Measurements from ENCODE around the gene ALOX12. TPM values are rescaled to one million over a fixed set of nuclear protein-coding genes. Genes with fewer than 3 reads are reported as not detected.
"Not testable (repeated sequence)": the region's sequence is repeated elsewhere in the genome, so short reads cannot be mapped to it uniquely, and the experiment has no call there.

The ALOX12 gene, protein sequence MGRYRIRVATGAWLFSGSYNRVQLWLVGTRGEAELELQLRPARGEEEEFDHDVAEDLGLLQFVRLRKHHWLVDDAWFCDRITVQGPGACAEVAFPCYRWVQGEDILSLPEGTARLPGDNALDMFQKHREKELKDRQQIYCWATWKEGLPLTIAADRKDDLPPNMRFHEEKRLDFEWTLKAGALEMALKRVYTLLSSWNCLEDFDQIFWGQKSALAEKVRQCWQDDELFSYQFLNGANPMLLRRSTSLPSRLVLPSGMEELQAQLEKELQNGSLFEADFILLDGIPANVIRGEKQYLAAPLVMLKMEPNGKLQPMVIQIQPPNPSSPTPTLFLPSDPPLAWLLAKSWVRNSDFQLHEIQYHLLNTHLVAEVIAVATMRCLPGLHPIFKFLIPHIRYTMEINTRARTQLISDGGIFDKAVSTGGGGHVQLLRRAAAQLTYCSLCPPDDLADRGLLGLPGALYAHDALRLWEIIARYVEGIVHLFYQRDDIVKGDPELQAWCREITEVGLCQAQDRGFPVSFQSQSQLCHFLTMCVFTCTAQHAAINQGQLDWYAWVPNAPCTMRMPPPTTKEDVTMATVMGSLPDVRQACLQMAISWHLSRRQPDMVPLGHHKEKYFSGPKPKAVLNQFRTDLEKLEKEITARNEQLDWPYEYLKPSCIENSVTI
- total RNA-seq, result not detected

DNA sequence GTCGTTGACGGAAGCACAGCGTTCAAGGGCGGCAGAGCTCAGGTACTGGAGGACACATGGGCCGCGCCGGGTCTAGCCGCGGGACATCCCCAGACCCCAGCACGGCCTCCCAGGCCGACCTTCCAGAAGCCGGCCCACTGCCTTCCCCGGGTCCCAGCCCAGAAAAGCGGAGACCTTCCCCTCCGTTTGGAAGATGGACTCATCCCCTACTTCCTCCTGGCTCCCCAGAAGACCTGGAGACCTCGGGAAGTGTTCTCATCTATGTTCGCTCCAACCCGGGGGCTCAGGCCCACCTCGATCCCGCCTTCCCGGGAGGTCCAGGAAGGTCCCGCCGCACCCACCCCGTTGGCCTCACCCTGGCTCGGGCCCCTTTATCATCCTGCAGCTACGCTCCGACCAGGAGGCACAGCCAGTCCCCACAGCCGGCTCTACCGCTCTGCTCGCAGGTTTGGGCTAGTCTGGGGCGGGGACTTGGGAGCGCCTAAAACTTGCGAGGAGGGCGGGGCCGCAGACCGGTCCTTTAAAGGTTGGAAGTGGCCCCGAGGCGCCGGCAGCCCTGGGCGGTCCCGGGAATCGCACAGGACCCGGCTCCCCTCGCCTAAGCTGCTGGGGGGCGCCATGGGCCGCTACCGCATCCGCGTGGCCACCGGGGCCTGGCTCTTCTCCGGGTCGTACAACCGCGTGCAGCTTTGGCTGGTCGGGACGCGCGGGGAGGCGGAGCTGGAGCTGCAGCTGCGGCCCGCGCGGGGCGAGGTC, at the start of gene ALOX12:
Gene ALOX12 (plus strand): TSS at position 550 of the 756 bp plus-strand sequence. CDS start 69 bp downstream, at position 619.
- DNase-seq, result no peak
- H3K9me3 Mint-ChIP-seq, result no peaks in the 10 kb centered on the region
- H3K27me3 Mint-ChIP-seq, result no peaks in the 10 kb centered on the region
- ChIA-PET POLR2A (interaction anchor here (1.8 kb wide), 1 partner anchor 9 kb away, joined by 5 read pairs; no protein-coding TSS in a partner anchor), CTCF (interaction anchor here (1.1 kb wide), 1 partner anchor 81 kb away, joined by 4 read pairs; no protein-coding TSS in a partner anchor)
- no peak within 1 kb of the TSS for H3K27ac Mint-ChIP-seq
- no peak within 1 kb of the TSS for H3K4me3 Mint-ChIP-seq
- peaks cover 3% of the 10 kb centered on the region for H3K4me1 Mint-ChIP-seq
- peaks cover 23% of the 10 kb centered on the region for H3K36me3 Mint-ChIP-seq (ENCODE audit: low read depth)

DNA sequence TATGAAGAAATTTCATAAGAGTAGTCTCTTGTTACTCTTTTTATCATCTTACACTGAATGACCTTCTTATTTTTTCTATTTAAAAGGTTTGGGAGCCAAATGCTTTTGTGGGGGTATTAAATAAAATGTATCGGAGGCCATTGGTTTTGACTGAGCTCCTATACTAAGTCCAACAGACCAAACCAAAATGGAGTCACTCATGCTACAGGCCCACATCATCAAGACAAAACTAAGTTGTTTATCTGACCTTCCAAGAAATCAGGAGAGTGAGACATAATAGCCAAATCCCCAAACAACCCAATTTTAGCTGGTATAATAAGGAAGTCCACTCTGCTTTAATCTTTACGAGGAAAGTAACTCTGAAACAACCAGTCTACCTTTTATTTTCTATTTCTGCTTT, 48.1 kb upstream of the ALOX12 start:
- no peak overlapping the region for H3K27ac Mint-ChIP-seq
- no peaks in the 10 kb centered on the region for H3K27me3 Mint-ChIP-seq
- H3K36me3 Mint-ChIP-seq (ENCODE audit: low read depth), result no peaks in the 10 kb centered on the region
- peaks cover 10% of the 10 kb centered on the region for H3K4me1 Mint-ChIP-seq
- no peaks in the 10 kb centered on the region for H3K9me3 Mint-ChIP-seq
- ChIA-PET POLR2A (interaction anchor here (0.6 kb wide), 1 partner anchor 1598 kb away, joined by 3 read pairs; no protein-coding TSS in a partner anchor), CTCF (no interaction called here)
- DNase-seq, result no peak
- H3K4me3 Mint-ChIP-seq, result no peak overlapping the region

DNA sequence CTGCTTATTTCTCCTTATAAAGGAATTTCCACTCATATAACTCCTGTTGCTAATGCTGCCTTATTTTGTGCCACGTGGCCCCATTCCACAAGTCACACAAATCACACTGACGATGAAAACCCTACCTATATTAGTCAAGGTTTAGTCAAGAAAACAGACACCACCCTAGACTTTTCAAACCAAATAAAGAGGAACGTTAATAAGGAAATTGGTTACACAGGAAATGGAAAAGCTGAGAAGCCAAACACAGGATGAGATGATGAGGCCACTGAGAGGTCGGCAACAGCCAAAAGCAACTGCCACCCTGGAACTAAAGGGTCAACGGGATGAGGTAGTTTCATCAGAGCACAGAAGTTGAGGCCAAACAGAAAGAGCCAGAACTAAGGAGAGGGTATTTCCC, 47.3 kb upstream of the ALOX12 start:
- no peak for DNase-seq
- H3K4me3 Mint-ChIP-seq, result no peak overlapping the region
- no peaks in the 10 kb centered on the region for H3K36me3 Mint-ChIP-seq (ENCODE audit: low read depth)
- H3K4me1 Mint-ChIP-seq, result peaks cover 10% of the 10 kb centered on the region
- no peaks in the 10 kb centered on the region for H3K27me3 Mint-ChIP-seq
- no peaks in the 10 kb centered on the region for H3K9me3 Mint-ChIP-seq
- no peak overlapping the region for H3K27ac Mint-ChIP-seq
- ChIA-PET CTCF (interaction anchor here (0.5 kb wide), 1 partner anchor 334 kb away, joined by 4 read pairs; no protein-coding TSS in a partner anchor), POLR2A (interaction anchor here (0.9 kb wide), 1 partner anchor 8 kb away, joined by 3 read pairs; no protein-coding TSS in a partner anchor)

DNA sequence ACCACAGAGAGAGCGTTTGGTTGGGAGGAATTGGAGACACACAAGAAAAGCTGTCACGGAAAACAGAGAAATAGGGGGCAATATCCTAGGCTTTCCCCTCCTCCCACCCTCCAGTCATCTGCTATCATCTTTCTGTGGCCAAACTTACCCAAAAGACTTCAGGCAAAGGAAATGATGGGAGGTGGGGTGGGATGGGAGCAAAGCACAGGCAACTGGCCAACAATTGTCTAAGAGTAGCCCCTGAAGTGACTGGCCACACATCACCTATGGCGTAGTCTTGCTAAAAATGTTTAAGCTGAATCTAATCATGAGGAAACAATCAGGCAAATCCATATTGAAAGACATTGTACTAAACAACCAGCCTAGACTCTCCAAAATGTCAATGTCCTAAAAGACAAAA, 46.9 kb upstream of the ALOX12 start:
- CTCF ChIA-PET, result no interaction called here
- no peak overlapping the region for H3K4me3 Mint-ChIP-seq
- POLR2A ChIA-PET, result interaction anchor here (0.9 kb wide), 1 partner anchor 9 kb away, joined by 3 read pairs; no protein-coding TSS in a partner anchor

DNA sequence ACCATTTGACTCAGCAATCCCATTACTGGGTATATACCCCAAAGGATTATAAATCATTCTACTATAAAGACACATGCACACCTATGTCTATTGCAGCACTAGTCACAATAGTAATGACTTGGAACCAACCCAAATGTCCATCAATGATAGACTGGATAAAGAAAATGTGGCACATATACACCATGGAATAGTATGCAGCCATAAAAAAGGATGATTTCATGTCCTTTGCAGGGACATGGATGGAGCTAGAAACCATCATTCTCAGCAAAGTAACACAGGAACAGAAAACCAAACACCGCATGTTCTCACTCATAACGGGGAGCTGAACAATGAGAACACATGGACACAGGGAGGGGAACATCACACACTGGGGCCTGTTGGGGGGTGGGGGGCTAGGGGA, 44.9 kb upstream of the ALOX12 start:
- H3K9me3 Mint-ChIP-seq; H3K36me3 Mint-ChIP-seq (ENCODE audit: low read depth); DNase-seq; CTCF ChIA-PET; H3K27me3 Mint-ChIP-seq; H3K27ac Mint-ChIP-seq; H3K4me3 Mint-ChIP-seq; H3K4me1 Mint-ChIP-seq; POLR2A ChIA-PET: not testable (repeated sequence)

More for the DNA sequence above, 46.9 kb upstream of the ALOX12 start:
- H3K27me3 Mint-ChIP-seq, result no peaks in the 10 kb centered on the region
- DNase-seq, result no peak
- peaks cover 10% of the 10 kb centered on the region for H3K4me1 Mint-ChIP-seq
- no peaks in the 10 kb centered on the region for H3K36me3 Mint-ChIP-seq (ENCODE audit: low read depth)
- no peaks in the 10 kb centered on the region for H3K9me3 Mint-ChIP-seq
- H3K27ac Mint-ChIP-seq, result no peak overlapping the region

DNA sequence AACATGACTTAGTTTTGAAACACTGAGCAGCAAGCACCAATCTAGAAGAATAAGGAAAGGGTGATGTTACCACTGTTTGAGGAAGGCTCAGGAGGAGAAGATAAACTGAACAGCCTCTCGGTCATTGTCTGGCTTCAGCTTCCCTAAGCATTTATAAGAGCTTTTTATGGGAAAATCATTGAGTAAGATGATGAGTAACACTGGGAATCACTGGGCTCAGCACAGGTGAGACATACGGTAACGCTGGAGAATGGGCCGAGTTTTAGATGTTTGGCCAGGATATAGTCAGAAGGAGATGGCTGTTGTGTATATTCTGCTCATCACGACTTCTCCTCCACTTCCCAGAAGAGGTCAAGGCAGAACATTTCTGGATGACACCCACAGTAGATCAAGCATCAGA, 42.2 kb upstream of the ALOX12 start:
- H3K9me3 Mint-ChIP-seq, result no peaks in the 10 kb centered on the region
- H3K36me3 Mint-ChIP-seq (ENCODE audit: low read depth), result no peaks in the 10 kb centered on the region
- DNase-seq, result no peak
- ChIA-PET CTCF (no interaction called here), POLR2A (no interaction called here)
- no peak overlapping the region for H3K4me3 Mint-ChIP-seq
- no peaks in the 10 kb centered on the region for H3K27me3 Mint-ChIP-seq
- H3K27ac Mint-ChIP-seq, result no peak overlapping the region
- peaks cover 4% of the 10 kb centered on the region for H3K4me1 Mint-ChIP-seq

DNA sequence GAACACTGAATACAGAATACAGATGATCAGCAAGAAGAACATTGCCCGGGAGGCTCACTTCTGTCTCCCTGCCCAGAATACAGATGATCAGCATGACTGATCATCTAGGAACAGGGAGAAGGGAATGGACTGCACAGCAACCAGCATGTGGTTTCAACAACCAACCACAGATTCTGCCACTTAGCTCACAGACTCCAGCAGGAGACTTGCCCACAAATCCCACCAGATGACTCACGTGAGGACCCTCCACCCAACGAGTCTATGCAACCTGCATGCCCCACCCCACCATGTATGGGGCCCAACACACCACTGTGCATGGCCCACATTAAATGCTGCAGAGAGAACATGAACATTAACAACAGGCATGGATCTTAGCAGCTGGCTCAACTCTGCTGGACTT, 36.1 kb upstream of the ALOX12 start:
- Mint-ChIP-seq H3K27me3 (peaks cover 7% of the 10 kb centered on the region), H3K9me3 (no peaks in the 10 kb centered on the region), H3K27ac (no peak overlapping the region), H3K36me3 (ENCODE audit: low read depth) (no peaks in the 10 kb centered on the region), H3K4me1 (peaks cover 2% of the 10 kb centered on the region), H3K4me3 (no peak overlapping the region)
- ChIA-PET POLR2A (no interaction called here), CTCF (interaction anchor here (0.6 kb wide), 1 partner anchor 212 kb away, joined by 3 read pairs; no protein-coding TSS in a partner anchor)
- DNase-seq, result no peak

DNA sequence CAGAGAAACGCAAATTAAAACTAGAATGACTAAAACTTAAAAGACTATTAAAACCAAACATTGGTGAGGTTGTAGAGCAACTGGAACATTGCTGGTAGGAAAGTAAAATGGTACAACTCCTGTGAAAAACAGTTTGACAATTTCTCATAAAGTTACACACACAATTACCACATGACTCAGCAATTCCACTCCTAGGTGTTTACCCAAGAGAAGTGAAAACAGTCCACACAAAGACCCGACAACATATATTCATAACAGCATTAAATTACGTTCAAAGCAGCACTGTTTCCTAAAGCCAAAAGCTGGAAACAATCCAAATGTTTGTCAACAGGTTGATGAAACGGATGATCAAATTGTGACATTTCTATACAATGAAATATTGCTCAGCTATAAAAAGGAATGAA, 26.5 kb upstream of the ALOX12 start:
- Mint-ChIP-seq H3K4me3 (no peak overlapping the region), H3K36me3 (ENCODE audit: low read depth) (no peaks in the 10 kb centered on the region), H3K4me1 (peaks cover 7% of the 10 kb centered on the region), H3K9me3 (no peaks in the 10 kb centered on the region), H3K27ac (no peak overlapping the region), H3K27me3 (peaks cover 3% of the 10 kb centered on the region)
- no peak for DNase-seq
- ChIA-PET POLR2A (interaction anchor here (1.2 kb wide), 1 partner anchor 46 kb away, joined by 3 read pairs; no protein-coding TSS in a partner anchor), CTCF (interaction anchor here (1.0 to 1.5 kb wide), 2 partner anchors 34 to 35 kb away, joined by 3 to 6 read pairs; no protein-coding TSS in a partner anchor)

DNA sequence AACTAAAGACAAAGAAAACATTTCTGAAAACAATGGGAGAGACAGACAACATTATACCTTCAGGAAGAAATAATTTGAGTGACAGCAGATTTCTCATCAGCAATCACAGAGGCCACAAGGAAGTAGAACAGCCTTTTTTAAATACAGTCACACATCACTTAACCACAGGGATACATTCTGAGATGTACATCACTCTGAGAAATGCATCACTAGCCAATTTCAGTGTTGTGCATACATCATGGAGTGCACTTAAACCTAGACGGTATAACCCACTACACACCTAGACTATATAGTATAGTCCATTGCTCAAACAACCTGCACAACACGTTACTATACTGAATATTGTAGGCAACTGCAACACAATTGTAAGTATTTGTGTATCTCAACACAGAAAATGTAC, 24.9 kb upstream of the ALOX12 start:
- ChIA-PET CTCF (no interaction called here), POLR2A (no interaction called here)
- Mint-ChIP-seq H3K27me3 (peaks cover 3% of the 10 kb centered on the region), H3K4me3 (no peak overlapping the region), H3K4me1 (peaks cover 7% of the 10 kb centered on the region), H3K36me3 (ENCODE audit: low read depth) (no peaks in the 10 kb centered on the region), H3K27ac (no peak overlapping the region), H3K9me3 (no peaks in the 10 kb centered on the region)
- no peak for DNase-seq

DNA sequence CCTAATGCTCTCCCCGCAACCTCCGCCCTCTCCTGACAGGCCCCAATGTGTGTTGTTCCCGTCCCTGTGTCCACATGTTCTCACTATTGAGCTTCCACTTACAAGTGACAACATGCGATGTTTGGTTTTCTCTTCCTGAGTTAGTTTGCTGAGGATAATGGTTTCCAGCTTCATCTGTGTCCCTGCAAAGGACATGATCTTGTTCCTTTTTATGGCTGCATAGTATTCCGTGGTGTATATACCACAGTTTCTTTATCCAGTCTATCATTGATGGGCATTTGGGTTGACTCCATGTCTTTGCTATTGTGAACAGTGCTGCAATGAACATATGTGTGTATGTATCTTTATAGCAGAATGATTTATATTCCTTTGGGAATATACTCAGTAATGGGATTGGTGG, 16.4 kb upstream of the ALOX12 start:
- H3K27ac Mint-ChIP-seq; CTCF ChIA-PET; DNase-seq; H3K9me3 Mint-ChIP-seq; H3K4me3 Mint-ChIP-seq; H3K27me3 Mint-ChIP-seq; H3K36me3 Mint-ChIP-seq (ENCODE audit: low read depth); POLR2A ChIA-PET: not testable (repeated sequence)
- peaks cover 14% of the 10 kb centered on the region for H3K4me1 Mint-ChIP-seq

DNA sequence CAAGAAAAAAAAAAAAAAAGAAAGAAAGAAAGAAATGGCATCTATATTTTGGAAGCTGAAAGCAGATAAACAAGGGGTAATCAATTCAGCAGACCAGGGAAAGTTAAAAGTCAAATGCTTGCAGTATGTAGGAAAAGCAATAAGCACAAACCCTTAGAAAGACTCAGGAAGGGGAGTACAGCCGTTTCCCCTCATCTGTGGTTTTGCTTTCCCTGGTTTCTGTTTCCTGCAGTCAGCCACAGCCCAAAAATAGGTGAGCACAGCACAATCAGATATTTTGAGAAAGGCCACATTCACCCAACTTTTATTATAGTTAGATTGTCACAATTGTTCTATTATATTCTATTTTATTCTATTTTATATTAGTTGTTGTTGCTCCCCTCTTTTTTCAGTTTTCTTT, 14.4 kb upstream of the ALOX12 start:
- ChIA-PET CTCF (interaction anchor here (0.7 to 2.3 kb wide), 2 partner anchors 23 to 506 kb away, joined by 3 to 5 read pairs; no protein-coding TSS in a partner anchor), POLR2A (no interaction called here)
- H3K27me3 Mint-ChIP-seq, result no peaks in the 10 kb centered on the region
- no peaks in the 10 kb centered on the region for H3K36me3 Mint-ChIP-seq (ENCODE audit: low read depth)
- no peaks in the 10 kb centered on the region for H3K9me3 Mint-ChIP-seq
- H3K4me1 Mint-ChIP-seq, result peaks cover 14% of the 10 kb centered on the region
- H3K4me3 Mint-ChIP-seq, result no peak overlapping the region
- no peak for DNase-seq
- H3K27ac Mint-ChIP-seq, result no peak overlapping the region

DNA sequence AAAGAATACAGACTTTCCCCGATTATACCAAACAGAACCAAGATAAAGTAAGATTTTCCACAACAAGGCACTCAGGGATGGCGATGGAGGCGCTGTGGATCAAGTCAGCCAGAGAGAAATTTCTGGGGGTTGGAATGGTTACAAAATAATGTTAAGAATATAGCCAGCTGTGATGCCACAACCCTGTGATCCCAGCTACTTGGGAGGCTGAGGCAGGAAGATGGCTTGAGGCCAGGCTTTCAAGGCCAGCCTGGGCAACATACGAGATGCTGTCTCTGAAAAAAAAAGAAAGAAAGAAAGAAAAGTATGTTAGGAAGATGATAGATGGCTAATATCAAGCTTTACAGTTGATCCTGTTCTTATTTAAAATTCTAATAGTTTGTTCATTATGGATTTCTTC, 10.6 kb upstream of the ALOX12 start:
- POLR2A ChIA-PET, result no interaction called here
- Mint-ChIP-seq H3K36me3 (ENCODE audit: low read depth) (no peaks in the 10 kb centered on the region), H3K27me3 (no peaks in the 10 kb centered on the region), H3K27ac (no peak overlapping the region), H3K9me3 (no peaks in the 10 kb centered on the region), H3K4me3 (no peak overlapping the region), H3K4me1 (peaks cover 14% of the 10 kb centered on the region)
- DNase-seq, result no peak
- CTCF ChIA-PET, result interaction anchor here (1.2 to 1.4 kb wide), 4 partner anchors 19 to 75 kb away, joined by 3 to 5 read pairs (median 3); no protein-coding TSS in a partner anchor

DNA sequence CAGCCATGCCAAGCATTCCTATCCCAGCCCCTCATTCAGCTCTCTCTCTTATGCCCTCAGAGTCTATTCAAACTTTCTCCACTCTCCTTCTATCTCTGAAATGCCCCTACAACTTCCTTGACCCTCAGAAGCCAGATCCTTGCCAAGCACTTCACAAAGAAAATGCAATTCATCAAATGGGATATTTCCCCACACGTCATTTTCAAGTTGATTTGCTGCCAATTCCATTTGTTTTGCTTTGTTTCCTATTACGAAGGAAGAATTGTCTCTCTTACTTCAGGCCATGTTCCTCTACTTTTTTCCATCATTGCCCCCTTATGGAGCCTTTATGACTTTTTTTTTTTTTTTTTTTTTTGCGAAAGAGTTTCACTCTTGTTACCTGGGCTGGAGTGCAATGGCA, 9.2 kb upstream of the ALOX12 start:
- CTCF ChIA-PET, result interaction anchor here (1.4 kb wide), 1 partner anchor 18 kb away, joined by 3 read pairs; no protein-coding TSS in a partner anchor
- POLR2A ChIA-PET, result no interaction called here
- Mint-ChIP-seq H3K27me3 (no peaks in the 10 kb centered on the region), H3K4me1 (peaks cover 4% of the 10 kb centered on the region), H3K27ac (no peak overlapping the region), H3K4me3 (no peak overlapping the region), H3K9me3 (no peaks in the 10 kb centered on the region), H3K36me3 (ENCODE audit: low read depth) (no peaks in the 10 kb centered on the region)
- DNase-seq, result no peak
